Measurements from ENCODE around the gene NTN3.
A peak's percentile ranks its signal among the peaks of the same experiment; 100 is the strongest.

NTN3 gene

GRCh38 chr16:2458887-2459646 lies 12.0 kb upstream of the NTN3 start:
- H4K20me1 ChIP-seq (ENCODE audit: control insufficient read depth, insufficient read depth, low read depth, low read length), result no peaks in the 10 kb centered on the region
- peak overlapping the region; percentile 65 for H3K27ac ChIP-seq (ENCODE audit: low read depth, low read length)
- H3K36me3 ChIP-seq (ENCODE audit: control insufficient read depth, low read length), result peaks cover 68% of the 10 kb centered on the region

GRCh38 chr16:2459647-2460390 lies 11.3 kb upstream of the NTN3 start, which contains the start of gene TEDC2:
Gene TEDC2, plus strand, starts transcription at chr16:2460109. Its CDS starts 36 bp downstream, at chr16:2460145.
- H3K27me3 ChIP-seq (ENCODE audit: control insufficient read depth, low read length), result no peaks in the 10 kb centered on the region
- H3K36me3 ChIP-seq (ENCODE audit: control insufficient read depth, low read length), result peaks cover 62% of the 10 kb centered on the region
- no peaks in the 10 kb centered on the region for H4K20me1 ChIP-seq (ENCODE audit: control insufficient read depth, insufficient read depth, low read depth, low read length)
- H3K79me2 ChIP-seq (ENCODE audit: control insufficient read depth, low read length), result peaks cover 21% of the 10 kb centered on the region
- H3K9me2 ChIP-seq (replicated peaks; ENCODE audit: control insufficient read depth, low read length), result no peaks in the 10 kb centered on the region
- TF ChIP-seq CTCF (IDR thresholded peaks at IDR 0.05; ENCODE audit: low read depth, low read length, poor library complexity, severe bottlenecking) (no peak), EZH2phosphoT487 (IDR thresholded peaks at IDR 0.05; ENCODE audit: borderline replicate concordance, low read length) (no peak)
- H3F3A ChIP-seq (ENCODE audit: control insufficient read depth, insufficient read depth), result peaks cover 16% of the 10 kb centered on the region
- H3K9me3 ChIP-seq (ENCODE audit: control insufficient read depth, insufficient read depth, low read length), result no peaks in the 10 kb centered on the region
- peak within 1 kb of the TSS; percentile 95 for H3K4me2 ChIP-seq (ENCODE audit: low read length)
- peaks cover 44% of the 10 kb centered on the region for H3K4me1 ChIP-seq (ENCODE audit: control insufficient read depth, low read length)
- H3K27ac ChIP-seq (ENCODE audit: low read depth, low read length), result peak within 1 kb of the TSS; percentile 65
- peak within 1 kb of the TSS; percentile 78 for H3K4me3 ChIP-seq (ENCODE audit: low read length)

More at GRCh38 chr16:2458887-2459646, 12.0 kb upstream of the NTN3 start:
- TF ChIP-seq CTCF (IDR thresholded peaks at IDR 0.05; ENCODE audit: low read depth, low read length, poor library complexity, severe bottlenecking) (no peak), EZH2phosphoT487 (IDR thresholded peaks at IDR 0.05; ENCODE audit: borderline replicate concordance, low read length) (no peak)
- Histone ChIP-seq H3K4me2 (ENCODE audit: low read length) (peak overlapping the region; percentile 95), H3K4me3 (ENCODE audit: low read length) (peak overlapping the region; percentile 78), H3K79me2 (ENCODE audit: control insufficient read depth, low read length) (peaks cover 21% of the 10 kb centered on the region), H3K9me2 (replicated peaks; ENCODE audit: control insufficient read depth, low read length) (no peaks in the 10 kb centered on the region), H3K4me1 (ENCODE audit: control insufficient read depth, low read length) (peaks cover 44% of the 10 kb centered on the region), H3K9me3 (ENCODE audit: control insufficient read depth, insufficient read depth, low read length) (no peaks in the 10 kb centered on the region), H3K27me3 (ENCODE audit: control insufficient read depth, low read length) (no peaks in the 10 kb centered on the region), H3F3A (ENCODE audit: control insufficient read depth, insufficient read depth) (peaks cover 13% of the 10 kb centered on the region)

GRCh38 chr16:2460391-2460713 lies 10.7 kb upstream of the NTN3 start:
- Histone ChIP-seq H3K4me1 (ENCODE audit: control insufficient read depth, low read length) (peaks cover 44% of the 10 kb centered on the region), H3K36me3 (ENCODE audit: control insufficient read depth, low read length) (peaks cover 57% of the 10 kb centered on the region), H3K27ac (ENCODE audit: low read depth, low read length) (peak overlapping the region; percentile 38), H3K4me2 (ENCODE audit: low read length) (peak overlapping the region; percentile 95), H4K20me1 (ENCODE audit: control insufficient read depth, insufficient read depth, low read depth, low read length) (no peaks in the 10 kb centered on the region), H3K9me3 (ENCODE audit: control insufficient read depth, insufficient read depth, low read length) (no peaks in the 10 kb centered on the region), H3K9me2 (replicated peaks; ENCODE audit: control insufficient read depth, low read length) (no peaks in the 10 kb centered on the region), H3K27me3 (ENCODE audit: control insufficient read depth, low read length) (no peaks in the 10 kb centered on the region), H3F3A (ENCODE audit: control insufficient read depth, insufficient read depth) (peaks cover 21% of the 10 kb centered on the region), H3K79me2 (ENCODE audit: control insufficient read depth, low read length) (peaks cover 21% of the 10 kb centered on the region), H3K4me3 (ENCODE audit: low read length) (peak overlapping the region; percentile 78)
- TF ChIP-seq CTCF (IDR thresholded peaks at IDR 0.05; ENCODE audit: low read depth, low read length, poor library complexity, severe bottlenecking) (no peak), EZH2phosphoT487 (IDR thresholded peaks at IDR 0.05; ENCODE audit: borderline replicate concordance, low read length) (no peak)
